ENCODE data around the gene KDM3B.

- TF ChIP-seq, protein P1, sequence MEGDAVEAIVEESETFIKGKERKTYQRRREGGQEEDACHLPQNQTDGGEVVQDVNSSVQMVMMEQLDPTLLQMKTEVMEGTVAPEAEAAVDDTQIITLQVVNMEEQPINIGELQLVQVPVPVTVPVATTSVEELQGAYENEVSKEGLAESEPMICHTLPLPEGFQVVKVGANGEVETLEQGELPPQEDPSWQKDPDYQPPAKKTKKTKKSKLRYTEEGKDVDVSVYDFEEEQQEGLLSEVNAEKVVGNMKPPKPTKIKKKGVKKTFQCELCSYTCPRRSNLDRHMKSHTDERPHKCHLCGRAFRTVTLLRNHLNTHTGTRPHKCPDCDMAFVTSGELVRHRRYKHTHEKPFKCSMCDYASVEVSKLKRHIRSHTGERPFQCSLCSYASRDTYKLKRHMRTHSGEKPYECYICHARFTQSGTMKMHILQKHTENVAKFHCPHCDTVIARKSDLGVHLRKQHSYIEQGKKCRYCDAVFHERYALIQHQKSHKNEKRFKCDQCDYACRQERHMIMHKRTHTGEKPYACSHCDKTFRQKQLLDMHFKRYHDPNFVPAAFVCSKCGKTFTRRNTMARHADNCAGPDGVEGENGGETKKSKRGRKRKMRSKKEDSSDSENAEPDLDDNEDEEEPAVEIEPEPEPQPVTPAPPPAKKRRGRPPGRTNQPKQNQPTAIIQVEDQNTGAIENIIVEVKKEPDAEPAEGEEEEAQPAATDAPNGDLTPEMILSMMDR (IDR thresholded peaks at IDR 0.05) = no peak
- no peak for TF ChIP-seq POLR2A (IDR thresholded peaks at IDR 0.05)
Measured at GRCh38 chr5:138389332-138389731, 36.8 kb downstream of the KDM3B start.
